SU-DHL-6 (cell line): ENCODE measurements around the gene MAP4K1.

ENCODE experiments used
- H2AFZ ChIP-seq: fragments of 200-600 bp; sonication (generic); 2 replicates; pipeline ENCODE4 v1.6.1; 2014; ENCODE audit warnings: low read depth, mild to moderate bottlenecking, moderate library complexity, mixed read lengths, antibody characterized with exemption, low read length; ENCODE audit not compliant: severe bottlenecking
- H3F3A ChIP-seq: fragments of 200-600 bp; shearing (Covaris generic); 2 replicates; pipeline ENCODE4 v1.6.0; 2016; ENCODE audit warnings: antibody characterized with exemption, mild to moderate bottlenecking; ENCODE audit not compliant: insufficient read depth
- H3K27ac ChIP-seq: fragments of 200-600 bp; sonication (generic); 2 replicates; pipeline ENCODE4 v1.5.1; 2016; ENCODE audit warnings: low read depth, mild to moderate bottlenecking, low read length, moderate library complexity, mixed read lengths
- H3K27me3 ChIP-seq: fragments of 200-600 bp; sonication (generic), shearing (Covaris generic); 2 replicates; pipeline ENCODE4 v1.6.0; 2014; ENCODE audit warnings: mild to moderate bottlenecking, low read length
- H3K36me3 ChIP-seq: fragments of 200-600 bp; sonication (generic); 2 replicates; pipeline ENCODE4 v1.6.1; 2014; ENCODE audit warnings: mild to moderate bottlenecking, low read length, mixed read lengths
- H3K4me2 ChIP-seq: fragments of 300-600, 200-600 bp; shearing (Covaris generic), sonication (generic); 2 replicates; pipeline ENCODE4 v1.6.0; 2014; ENCODE audit warnings: low read length, low read depth, mild to moderate bottlenecking; ENCODE audit not compliant: poor library complexity, severe bottlenecking
- H3K4me3 ChIP-seq: fragments of 200-600 bp; sonication (generic); 2 replicates; pipeline ENCODE4 v1.5.1; 2014; ENCODE audit warnings: antibody characterized with exemption, low read length, mild to moderate bottlenecking, mixed read lengths; ENCODE audit not compliant: insufficient read depth, poor library complexity, severe bottlenecking
- H3K79me2 ChIP-seq: fragments of 200-600 bp; sonication (generic); 2 replicates; pipeline ENCODE4 v1.6.1; 2014; ENCODE audit warnings: mild to moderate bottlenecking, low read length, moderate library complexity; ENCODE audit not compliant: insufficient read depth
- H3K9ac ChIP-seq: fragments of 200-600 bp; sonication (generic); 2 replicates; pipeline ENCODE4 v1.7.0; 2014; ENCODE audit warnings: mild to moderate bottlenecking, low read length
- H3K9me2 ChIP-seq: fragments of 200-600 bp; sonication (generic); replicated peaks from 2 replicates; pipeline ENCODE4 v1.6.1; 2014; ENCODE audit warnings: low read length; ENCODE audit not compliant: insufficient read depth
- H3K9me3 ChIP-seq: fragments of 200-600 bp; sonication (generic); 2 replicates; pipeline ENCODE4 v1.6.1; 2014; ENCODE audit warnings: low read length, mixed read lengths; ENCODE audit not compliant: insufficient read depth
- H4K20me1 ChIP-seq: fragments of 200-600 bp; sonication (generic); 2 replicates; pipeline ENCODE4 v1.6.1; 2014; ENCODE audit warnings: low read depth, mild to moderate bottlenecking, antibody characterized with exemption, low read length, moderate library complexity, mixed read lengths
- EZH2phosphoT487 ChIP-seq: fragments of 200-600 bp; sonication (generic), shearing (Covaris generic); conservative IDR thresholded peaks from 2 replicates; pipeline ENCODE4 v1.6.1; 2018; ENCODE audit warnings: mild to moderate bottlenecking, antibody characterized with exemption, low read length, moderate library complexity, mixed read lengths
- TF ChIP-seq, protein P1 (sequence below): fragments of 200-600 bp; sonication (generic); IDR thresholded peaks from one replicate; pipeline ENCODE4 v1.5.1; 2017; ENCODE audit warnings: antibody characterized with exemption, mild to moderate bottlenecking, low read length, moderate library complexity; ENCODE audit not compliant: insufficient read depth, poor library complexity, severe bottlenecking

MAP4K1 gene

DNA sequence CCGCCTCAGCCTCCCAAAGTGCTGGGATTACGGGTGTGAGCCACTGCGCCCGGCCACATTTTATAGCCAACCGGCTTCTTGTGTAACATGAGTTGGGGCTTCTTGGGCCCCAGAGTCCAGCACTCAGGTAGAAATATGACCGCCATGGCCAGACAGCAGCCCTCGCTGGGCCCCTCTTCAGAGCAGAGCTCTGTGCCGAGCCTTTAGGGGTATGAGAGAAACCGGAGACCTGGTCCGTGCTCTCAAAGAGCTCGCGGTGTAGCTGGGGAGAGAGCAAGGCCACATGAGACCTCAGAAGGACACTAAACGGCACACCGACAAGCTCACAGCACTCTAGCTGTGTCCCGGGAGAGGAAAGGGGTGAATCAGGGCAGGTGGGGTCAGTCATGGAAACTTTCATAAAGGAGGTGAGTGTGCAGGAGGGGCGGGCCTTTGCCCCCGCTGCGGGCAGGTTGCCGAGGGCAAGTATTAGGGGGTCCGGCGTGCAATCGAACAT is 45.5 kb upstream of the MAP4K1 start:
- no peak overlapping the region for H2AFZ ChIP-seq
- H3K36me3 ChIP-seq: no peaks in the 10 kb centered on the region; the same call in 1 of the 2 replicates
- H3K9me2 ChIP-seq: no peaks in the 10 kb centered on the region
- peaks cover 9% of the 10 kb centered on the region; the same call in 1 of the 2 replicates for H4K20me1 ChIP-seq
- TF ChIP-seq, protein P1, sequence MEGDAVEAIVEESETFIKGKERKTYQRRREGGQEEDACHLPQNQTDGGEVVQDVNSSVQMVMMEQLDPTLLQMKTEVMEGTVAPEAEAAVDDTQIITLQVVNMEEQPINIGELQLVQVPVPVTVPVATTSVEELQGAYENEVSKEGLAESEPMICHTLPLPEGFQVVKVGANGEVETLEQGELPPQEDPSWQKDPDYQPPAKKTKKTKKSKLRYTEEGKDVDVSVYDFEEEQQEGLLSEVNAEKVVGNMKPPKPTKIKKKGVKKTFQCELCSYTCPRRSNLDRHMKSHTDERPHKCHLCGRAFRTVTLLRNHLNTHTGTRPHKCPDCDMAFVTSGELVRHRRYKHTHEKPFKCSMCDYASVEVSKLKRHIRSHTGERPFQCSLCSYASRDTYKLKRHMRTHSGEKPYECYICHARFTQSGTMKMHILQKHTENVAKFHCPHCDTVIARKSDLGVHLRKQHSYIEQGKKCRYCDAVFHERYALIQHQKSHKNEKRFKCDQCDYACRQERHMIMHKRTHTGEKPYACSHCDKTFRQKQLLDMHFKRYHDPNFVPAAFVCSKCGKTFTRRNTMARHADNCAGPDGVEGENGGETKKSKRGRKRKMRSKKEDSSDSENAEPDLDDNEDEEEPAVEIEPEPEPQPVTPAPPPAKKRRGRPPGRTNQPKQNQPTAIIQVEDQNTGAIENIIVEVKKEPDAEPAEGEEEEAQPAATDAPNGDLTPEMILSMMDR: no peak
- no peak for TF ChIP-seq EZH2phosphoT487
- no peaks in the 10 kb centered on the region for H3F3A ChIP-seq
- no peak overlapping the region for H3K27ac ChIP-seq
- peaks cover 97% of the 10 kb centered on the region for H3K79me2 ChIP-seq
- no peaks in the 10 kb centered on the region for H3K27me3 ChIP-seq
- no peaks in the 10 kb centered on the region for H3K9me3 ChIP-seq
- H3K4me2 ChIP-seq: no peak overlapping the region
- H3K4me3 ChIP-seq: no peak overlapping the region
- no peak overlapping the region for H3K9ac ChIP-seq

DNA sequence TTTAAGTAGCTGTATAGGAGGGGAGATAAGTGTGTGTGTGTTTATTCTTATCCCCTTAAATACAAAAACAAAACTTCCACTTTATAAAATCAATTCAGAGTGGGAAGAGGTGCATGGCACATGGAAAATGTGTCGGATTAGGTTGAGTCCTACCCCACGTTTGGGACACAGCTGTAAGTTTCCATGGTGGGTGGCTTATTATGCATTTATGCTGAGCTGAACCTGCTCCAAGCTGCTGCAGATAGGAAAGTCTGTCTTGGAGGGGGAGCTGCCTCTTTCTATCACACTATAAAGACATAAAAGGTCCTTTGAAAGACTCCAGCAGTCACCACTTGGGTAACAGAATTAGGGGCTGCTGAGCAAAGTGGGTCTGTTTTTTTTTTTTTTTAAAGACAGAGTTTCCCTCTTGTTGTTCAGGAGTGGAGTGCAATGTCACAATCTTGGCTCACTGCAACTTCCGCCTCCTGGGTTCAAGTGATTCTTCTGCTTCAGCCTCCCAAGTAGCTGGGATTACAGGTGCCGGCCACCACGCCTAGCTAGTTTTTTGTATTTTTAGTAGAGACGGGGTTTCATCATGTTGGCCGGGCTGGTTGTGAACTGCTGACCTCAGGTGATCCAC is 44.9 kb upstream of the MAP4K1 start:
- Histone ChIP-seq H3K9me3 (no peaks in the 10 kb centered on the region), H2AFZ (no peak overlapping the region), H3K36me3 (no peaks in the 10 kb centered on the region), H3K4me3 (no peak overlapping the region), H3F3A (no peaks in the 10 kb centered on the region), H4K20me1 (peaks cover 9% of the 10 kb centered on the region; the same call in 1 of the 2 replicates), H3K9me2 (no peaks in the 10 kb centered on the region), H3K79me2 (peaks cover 97% of the 10 kb centered on the region), H3K9ac (no peak overlapping the region), H3K27me3 (no peaks in the 10 kb centered on the region), H3K27ac (no peak overlapping the region), H3K4me2 (no peak overlapping the region)
- no peak for TF ChIP-seq EZH2phosphoT487
- TF ChIP-seq, protein P1: no peak

DNA sequence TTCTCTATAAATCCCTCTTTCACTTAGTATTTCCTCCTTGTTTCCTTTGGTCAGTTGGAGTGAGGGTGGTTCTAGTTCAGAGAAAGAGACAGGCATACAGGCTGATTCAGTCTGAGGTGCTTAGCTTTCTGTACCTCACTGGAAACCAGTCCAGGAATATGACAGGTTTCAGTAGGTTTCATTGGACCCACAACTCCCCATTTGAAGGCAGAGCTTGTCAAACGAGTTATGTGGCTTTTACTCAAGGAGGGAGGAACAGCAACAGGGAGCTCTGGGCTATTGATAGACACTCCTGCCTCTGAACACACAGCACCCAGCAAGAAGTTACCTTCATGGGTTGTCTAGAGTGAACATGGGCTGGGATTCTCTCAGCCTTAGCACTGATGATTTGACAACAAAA is 44.2 kb upstream of the MAP4K1 start:
- Histone ChIP-seq H3K27me3 (no peaks in the 10 kb centered on the region), H3K4me3 (no peak overlapping the region), H3K36me3 (no peaks in the 10 kb centered on the region), H3K4me2 (no peak overlapping the region), H3K27ac (no peak overlapping the region), H3K9me2 (no peaks in the 10 kb centered on the region), H3K9me3 (no peaks in the 10 kb centered on the region), H4K20me1 (peaks cover 12% of the 10 kb centered on the region; the same call in 1 of the 2 replicates), H3K9ac (no peak overlapping the region), H3F3A (no peaks in the 10 kb centered on the region), H2AFZ (no peak overlapping the region), H3K79me2 (peaks cover 98% of the 10 kb centered on the region)
- TF ChIP-seq, protein P1: no peak
- no peak for TF ChIP-seq EZH2phosphoT487
